NB4 (cell line): ENCODE data around the gene TCHP.

Experiments
- DNase-seq: peaks from one replicate; pipeline ENCODE4 v3.0.0; 2010; ENCODE audit warnings: low read depth
- H3K4me3 ChIP-seq: one replicate; pipeline ENCODE4 v1.5.1; 2011; ENCODE audit warnings: mild to moderate bottlenecking, low read depth, low read length, moderate library complexity
- CTCF ChIP-seq: IDR thresholded peaks from one replicate; pipeline ENCODE4 v1.5.1; 2012; ENCODE audit warnings: low read depth, low read length
- MYC ChIP-seq: IDR thresholded peaks from 2 replicates; pipeline ENCODE4 v1.6.1; 2011; ENCODE audit warnings: low read depth, low read length
- POLR2A ChIP-seq: IDR thresholded peaks from 2 replicates; pipeline ENCODE4 v1.6.1; 2011; ENCODE audit warnings: mild to moderate bottlenecking; ENCODE audit not compliant: insufficient read length; ENCODE audit errors: extremely low read depth
- TF ChIP-seq, protein P1 (sequence below): IDR thresholded peaks from 2 replicates; pipeline ENCODE4 v1.6.1; 2011; ENCODE audit warnings: low read depth, low read length

The TCHP gene

DNA sequence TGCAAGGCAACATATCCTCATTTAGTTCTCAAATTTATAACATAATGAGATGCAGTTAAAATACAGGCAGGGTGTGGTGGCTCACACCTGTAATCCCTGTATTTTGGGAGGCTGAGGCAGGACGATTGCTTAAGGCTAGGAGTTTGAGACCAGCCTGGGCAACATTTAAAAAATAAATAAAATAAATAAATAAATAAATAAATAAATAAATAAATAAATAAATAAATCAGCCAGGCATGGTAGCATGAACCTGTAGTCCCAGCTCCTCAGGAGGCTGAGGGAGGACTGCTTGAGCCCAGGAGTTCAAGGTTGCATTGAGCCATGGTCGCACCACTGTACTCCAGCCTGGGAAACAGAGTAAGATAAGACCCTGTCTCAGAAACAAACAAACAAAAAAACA lies 39.4 kb downstream of the TCHP start:
- no peak overlapping the region for H3K4me3 ChIP-seq
- TF ChIP-seq MYC, result no peak
- no peak for TF ChIP-seq POLR2A
- TF ChIP-seq, protein P1, sequence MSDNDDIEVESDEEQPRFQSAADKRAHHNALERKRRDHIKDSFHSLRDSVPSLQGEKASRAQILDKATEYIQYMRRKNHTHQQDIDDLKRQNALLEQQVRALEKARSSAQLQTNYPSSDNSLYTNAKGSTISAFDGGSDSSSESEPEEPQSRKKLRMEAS, result no peak
- no peak for TF ChIP-seq CTCF
- no peak for DNase-seq

- TF ChIP-seq POLR2A, result no peak
- TF ChIP-seq MYC, result no peak
- TF ChIP-seq, protein P1, result no peak
- no peak for TF ChIP-seq CTCF
- no peak for DNase-seq
Observed at GRCh38 chr12:109940339-109940923, 40.4 kb downstream of the TCHP start.

DNA sequence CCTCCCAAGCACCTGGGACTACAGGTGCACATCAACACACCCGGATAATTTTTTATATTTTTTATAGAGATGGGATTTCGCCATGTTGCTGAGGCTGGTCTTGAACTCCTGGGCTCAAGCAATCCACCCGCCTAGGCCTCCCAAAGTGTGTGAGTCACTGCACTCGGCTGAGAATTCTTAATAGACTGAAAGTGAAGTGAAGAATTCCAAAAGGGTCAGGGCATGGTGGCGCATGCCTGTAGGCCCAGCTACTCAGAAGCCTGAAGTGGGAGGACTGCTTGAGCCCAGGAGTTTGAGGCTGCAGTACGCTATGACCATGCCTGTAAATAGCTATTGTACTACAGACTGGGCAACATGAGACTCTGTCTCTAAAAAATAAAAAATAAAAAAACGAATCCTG lies 43.7 kb downstream of the TCHP start:
- no peak for TF ChIP-seq CTCF
- TF ChIP-seq POLR2A, result no peak
- TF ChIP-seq, protein P1, result no peak
- no peak for TF ChIP-seq MYC
- DNase-seq, result no peak
- H3K4me3 ChIP-seq, result no peak overlapping the region

More at GRCh38 chr12:109940339-109940923, 40.4 kb downstream of the TCHP start:
- no peak overlapping the region for H3K4me3 ChIP-seq

DNA sequence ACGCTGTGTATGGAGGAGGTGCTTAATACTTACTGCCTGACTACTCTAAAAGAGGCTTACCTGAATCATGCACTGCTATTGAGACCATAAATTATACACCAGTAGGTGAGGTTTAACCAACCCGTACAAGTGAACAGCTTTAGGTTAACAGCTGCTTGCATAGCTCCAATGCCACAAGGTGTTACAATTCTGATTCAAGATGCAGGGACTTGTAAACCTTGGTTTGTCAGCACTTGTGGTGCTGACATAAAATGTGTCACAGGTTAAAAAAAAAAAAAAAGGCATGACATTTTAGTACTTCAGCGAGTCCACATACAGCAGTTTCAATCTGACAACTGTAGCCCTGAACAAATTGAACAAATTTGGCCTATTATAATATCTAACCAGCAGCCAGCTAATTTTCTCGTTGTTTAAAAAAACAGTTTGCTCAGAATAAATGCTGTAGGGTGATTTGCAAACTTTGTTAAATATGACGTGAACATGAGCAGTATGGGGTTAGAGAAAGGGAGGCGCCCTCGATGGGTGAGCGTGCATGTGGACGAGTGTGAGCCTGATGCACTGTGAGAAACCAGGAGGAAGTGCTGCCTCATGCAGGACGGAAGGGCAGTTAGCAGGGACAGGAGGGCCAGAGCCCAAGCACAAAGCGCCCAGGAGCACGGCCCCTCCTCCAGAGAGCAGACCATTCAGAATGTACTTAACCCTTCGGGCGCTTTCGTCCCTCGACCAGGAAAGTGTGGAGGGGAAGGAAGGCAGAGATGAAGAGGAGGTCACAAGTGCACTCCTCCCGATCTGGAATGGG lies 44.7 kb downstream of the TCHP start:
- no peak for DNase-seq
- TF ChIP-seq MYC, result no peak
- TF ChIP-seq POLR2A, result no peak
- TF ChIP-seq, protein P1, result no peak
- no peak for TF ChIP-seq CTCF

DNA sequence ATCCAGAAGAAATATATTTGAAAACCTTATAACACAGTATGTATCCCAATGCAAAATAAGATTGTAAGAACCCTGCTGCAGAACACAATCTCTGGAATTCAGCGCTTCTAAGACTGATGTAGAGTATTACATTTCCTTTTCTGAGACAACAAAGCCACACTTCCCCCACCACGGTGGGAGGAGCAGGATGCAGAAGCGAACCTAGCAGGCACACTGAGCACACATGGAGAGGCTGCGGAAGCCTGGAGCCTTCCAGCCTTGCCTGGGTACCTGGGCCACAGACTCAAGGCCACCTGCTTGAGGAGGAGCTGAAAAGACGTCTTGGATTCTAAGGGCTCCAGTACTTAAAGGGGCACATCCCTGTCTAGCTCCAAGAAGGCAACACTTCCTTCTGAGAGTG lies 46.4 kb downstream of the TCHP start:
- no peak for TF ChIP-seq MYC
- TF ChIP-seq, protein P1, result no peak
- no peak for TF ChIP-seq POLR2A
- TF ChIP-seq CTCF, result no peak
- DNase-seq, result no peak
- H3K4me3 ChIP-seq, result no peak overlapping the region

More for the DNA sequence above, 44.7 kb downstream of the TCHP start:
- H3K4me3 ChIP-seq, result no peak overlapping the region
